Mesenchymal stem cell (in vitro differentiated cells and primary cell): Measurements from ENCODE around the gene ELK3.

Experiments
- DNase-seq: peaks from one replicate; pipeline ENCODE4 v3.0.0-alpha.2; 2013
- H2AFZ ChIP-seq: one replicate; pipeline ENCODE4 v1.6.1; 2013; ENCODE audit warnings: low read depth, mild to moderate bottlenecking, control low read depth, inconsistent platforms, low read length, moderate library complexity
- H2AK5ac ChIP-seq: 2 replicates; pipeline ENCODE4 v1.6.1; 2013; ENCODE audit warnings: low read length, moderate library complexity, mild to moderate bottlenecking, inconsistent platforms; ENCODE audit not compliant: severe bottlenecking
- H2BK120ac ChIP-seq: one replicate; pipeline ENCODE4 v1.6.1; 2013; ENCODE audit warnings: low read depth, mild to moderate bottlenecking, inconsistent platforms, low read length, moderate library complexity
- H2BK12ac ChIP-seq, 2 experiments: one replicate each; pipeline ENCODE4 v1.6.1; 2013; ENCODE audit warnings: inconsistent platforms in 2 of 2, low read length in 2 of 2, mild to moderate bottlenecking in 2 of 2, moderate library complexity in 2 of 2, control low read depth in 1 of 2
- H2BK15ac ChIP-seq: one replicate; pipeline ENCODE4 v1.6.1; 2013; ENCODE audit warnings: mild to moderate bottlenecking, low read depth, inconsistent platforms; ENCODE audit not compliant: poor library complexity, severe bottlenecking
- H2BK5ac ChIP-seq: 2 replicates; pipeline ENCODE4 v1.6.1; 2013; ENCODE audit warnings: low read depth, mild to moderate bottlenecking, low read length, control low read depth, inconsistent platforms; ENCODE audit not compliant: poor library complexity, severe bottlenecking
- H3K14ac ChIP-seq, 2 experiments: one replicate each; pipeline ENCODE4 v1.6.1; 2013; ENCODE audit warnings: inconsistent platforms in 2 of 2, low read length in 2 of 2, control low read depth in 1 of 2, mild to moderate bottlenecking in 1 of 2, moderate library complexity in 1 of 2
- H3K18ac ChIP-seq, 2 experiments: one replicate each; pipeline ENCODE4 v1.6.1; 2013; ENCODE audit warnings: inconsistent platforms in 2 of 2, low read length in 2 of 2, control low read depth in 1 of 2, low read depth in 1 of 2, mild to moderate bottlenecking in 1 of 2
- H3K23ac ChIP-seq, 2 experiments: one replicate each; pipeline ENCODE4 v1.6.1; 2013; ENCODE audit warnings: inconsistent platforms in 2 of 2, low read length in 2 of 2, mild to moderate bottlenecking in 2 of 2, moderate library complexity in 2 of 2, control low read depth in 1 of 2
- H3K27ac ChIP-seq: 2 replicates; pipeline ENCODE4 v1.5.1; 2013; ENCODE audit warnings: mild to moderate bottlenecking, moderate library complexity, low read length, control low read depth, inconsistent platforms; ENCODE audit not compliant: poor library complexity, severe bottlenecking
- H3K27me3 ChIP-seq, 2 experiments: 2 replicates each; pipeline versions ENCODE4 v1.6.1 to v1.7.0; 2013; ENCODE audit warnings: low read length in 2 of 2, mild to moderate bottlenecking in 2 of 2, moderate library complexity in 2 of 2, control low read depth in 1 of 2, inconsistent platforms in 1 of 2; ENCODE audit not compliant: control insufficient read depth in 1 of 2, insufficient read depth in 1 of 2
- H3K36me3 ChIP-seq, 2 experiments: 2 replicates each; pipeline versions ENCODE4 v1.6.1 to v1.7.0; 2013; ENCODE audit warnings: low read length in 2 of 2, control low read depth in 1 of 2, inconsistent platforms in 1 of 2, low read depth in 1 of 2, mild to moderate bottlenecking in 1 of 2; ENCODE audit not compliant: insufficient read depth in 2 of 2, control insufficient read depth in 1 of 2
- H3K4ac ChIP-seq, 2 experiments: one replicate each; pipeline ENCODE4 v1.6.1; 2013; ENCODE audit warnings: inconsistent platforms in 2 of 2, low read length in 2 of 2, mild to moderate bottlenecking in 2 of 2, moderate library complexity in 2 of 2, control low read depth in 1 of 2, low read depth in 1 of 2
- H3K4me1 ChIP-seq: 2 replicates; pipeline ENCODE4 v1.6.1; 2013; ENCODE audit warnings: low read depth, low read length, control low read depth; ENCODE audit not compliant: control insufficient read depth, insufficient read depth
- H3K4me2 ChIP-seq: 2 replicates; pipeline ENCODE4 v1.6.1; 2013; ENCODE audit warnings: low read length, mild to moderate bottlenecking, inconsistent platforms; ENCODE audit not compliant: poor library complexity, severe bottlenecking
- H3K4me3 ChIP-seq, 2 experiments: 2 replicates each; pipeline versions ENCODE4 v1.5.1 to v1.7.0; 2013; ENCODE audit warnings: low read length in 2 of 2, mild to moderate bottlenecking in 2 of 2, control low read depth in 1 of 2, low read depth in 1 of 2; ENCODE audit not compliant: insufficient read depth in 1 of 2
- H3K79me1 ChIP-seq: replicated peaks from 2 replicates; pipeline ENCODE4 v1.6.1; 2013; ENCODE audit warnings: mild to moderate bottlenecking, control low read depth, low read length, inconsistent platforms; ENCODE audit not compliant: poor library complexity, severe bottlenecking
- H3K9ac ChIP-seq: 2 replicates; pipeline ENCODE4 v1.7.0; 2013; ENCODE audit warnings: mild to moderate bottlenecking, low read length, moderate library complexity
- H3K9me3 ChIP-seq: 2 replicates; pipeline ENCODE4 v1.7.0; 2013; ENCODE audit warnings: mild to moderate bottlenecking, low read length; ENCODE audit not compliant: control insufficient read depth
- H4K8ac ChIP-seq: one replicate; pipeline ENCODE4 v1.6.1; 2013; ENCODE audit warnings: inconsistent platforms, mild to moderate bottlenecking, low read length, moderate library complexity
- H4K91ac ChIP-seq: one replicate; pipeline ENCODE4 v1.6.1; 2013; ENCODE audit warnings: mild to moderate bottlenecking, low read length, inconsistent platforms
- WGBS: methylation state at CpG from one replicate; pipeline ENCODE4 v1.1.7; 2013; ENCODE audit warnings: mixed read lengths; 5-methylcytosine and 5-hydroxymethylcytosine counted together

ELK3 gene

GRCh38 chr12:96244826-96245225, 50.7 kb downstream of the ELK3 start:
- Histone ChIP-seq H4K91ac (no peak overlapping the region), H2BK5ac (no peak overlapping the region), H2AK5ac (no peak overlapping the region), H2AFZ (no peak overlapping the region), H3K4me1 (peaks cover 7% of the 10 kb centered on the region), H2BK15ac (no peak overlapping the region), H3K27me3 (no peaks in the 10 kb centered on the region), H3K18ac (no peak overlapping the region), H3K23ac (no peak overlapping the region), H3K4ac (no peak overlapping the region), H4K8ac (no peak overlapping the region), H3K4me3 (no peak overlapping the region), H3K79me1 (peaks cover 40% of the 10 kb centered on the region), H3K9me3 (no peaks in the 10 kb centered on the region), H3K36me3 (peaks cover 36 to 40% of the 10 kb centered on the region in 2 experiments), H3K4me2 (no peak overlapping the region), H2BK12ac (no peak overlapping the region), H3K14ac (no peak overlapping the region), H3K9ac (peak overlapping the region; percentile 14), H2BK120ac (no peak overlapping the region), H3K27ac (no peak overlapping the region)
- DNase-seq: no peak
- WGBS: 91% methylated on average over 13 of the region's 13 CpGs

- H3K4me1 ChIP-seq: peaks cover 10% of the 10 kb centered on the region
- no peak overlapping the region for H3K18ac ChIP-seq
- no peak overlapping the region for H3K4me2 ChIP-seq
- H3K4ac ChIP-seq: no peak overlapping the region
- H3K4me3 ChIP-seq: no peak overlapping the region
- H2BK120ac ChIP-seq: no peak overlapping the region
- no peak overlapping the region for H3K14ac ChIP-seq
- no peak overlapping the region for H3K27ac ChIP-seq
- no peak overlapping the region for H2BK5ac ChIP-seq
- WGBS: 97% methylated on average over 36 of the region's 36 CpGs
- H3K79me1 ChIP-seq: peaks cover 40% of the 10 kb centered on the region
- no peak overlapping the region for H2AFZ ChIP-seq
- no peak overlapping the region for H4K8ac ChIP-seq
- peaks cover 49 to 50% of the 10 kb centered on the region in 2 experiments for H3K36me3 ChIP-seq
- H3K27me3 ChIP-seq: no peaks in the 10 kb centered on the region
- no peak for DNase-seq
- H2AK5ac ChIP-seq: no peak overlapping the region
- no peak overlapping the region for H3K23ac ChIP-seq
- H3K9ac ChIP-seq: no peak overlapping the region
- H4K91ac ChIP-seq: peak overlapping the region; percentile 6
- no peaks in the 10 kb centered on the region for H3K9me3 ChIP-seq
- no peak overlapping the region for H2BK15ac ChIP-seq
- no peak overlapping the region for H2BK12ac ChIP-seq
Observed at GRCh38 chr12:96246926-96247505, 52.8 kb downstream of the ELK3 start.

- H3K9me3 ChIP-seq: no peaks in the 10 kb centered on the region
- peaks cover 40% of the 10 kb centered on the region for H3K79me1 ChIP-seq
- H3K14ac ChIP-seq: no peak overlapping the region
- no peak overlapping the region for H2BK120ac ChIP-seq
- peaks cover 48 to 55% of the 10 kb centered on the region in 2 experiments for H3K36me3 ChIP-seq
- no peaks in the 10 kb centered on the region for H3K27me3 ChIP-seq
- H3K4me2 ChIP-seq: no peak overlapping the region
- no peak overlapping the region for H2BK5ac ChIP-seq
- peak; percentile 51 for DNase-seq
- H4K8ac ChIP-seq: no peak overlapping the region
- no peak overlapping the region for H3K9ac ChIP-seq
- no peak overlapping the region for H2AFZ ChIP-seq
- no peak overlapping the region for H2AK5ac ChIP-seq
- WGBS: 84% methylated on average over 13 of the region's 13 CpGs
- no peak overlapping the region for H3K4ac ChIP-seq
- H2BK15ac ChIP-seq: no peak overlapping the region
- H3K23ac ChIP-seq: no peak overlapping the region
- H3K27ac ChIP-seq: no peak overlapping the region
- H3K18ac ChIP-seq: no peak overlapping the region
- no peak overlapping the region for H2BK12ac ChIP-seq
- H3K4me3 ChIP-seq: no peak overlapping the region
- H4K91ac ChIP-seq: no peak overlapping the region
- H3K4me1 ChIP-seq: peaks cover 10% of the 10 kb centered on the region
Observed at GRCh38 chr12:96247563-96247962, 53.4 kb downstream of the ELK3 start.

GRCh38 chr12:96248136-96248931, 54.2 kb downstream of the ELK3 start:
- H2BK120ac ChIP-seq: no peak overlapping the region
- H3K4me2 ChIP-seq: no peak overlapping the region
- H2AK5ac ChIP-seq: no peak overlapping the region
- no peak overlapping the region for H3K4me3 ChIP-seq
- no peaks in the 10 kb centered on the region for H3K27me3 ChIP-seq
- no peak overlapping the region for H3K23ac ChIP-seq
- H3K9me3 ChIP-seq: no peaks in the 10 kb centered on the region
- H3K9ac ChIP-seq: peak overlapping the region; percentile 37
- 98% methylated on average over 17 of the region's 17 CpGs for WGBS
- H2BK12ac ChIP-seq: no peak overlapping the region
- H3K36me3 ChIP-seq: peaks cover 46 to 59% of the 10 kb centered on the region in 2 experiments
- no peak overlapping the region for H3K18ac ChIP-seq
- no peak overlapping the region for H2AFZ ChIP-seq
- no peak overlapping the region for H2BK5ac ChIP-seq
- no peak overlapping the region for H2BK15ac ChIP-seq
- peaks cover 10% of the 10 kb centered on the region for H3K4me1 ChIP-seq
- DNase-seq: no peak
- H3K4ac ChIP-seq: peak overlapping the region in 1 of 2 experiments; percentile 46
- H3K14ac ChIP-seq: no peak overlapping the region
- no peak overlapping the region for H3K27ac ChIP-seq
- H4K8ac ChIP-seq: peak overlapping the region; percentile 12
- H4K91ac ChIP-seq: no peak overlapping the region
- peaks cover 39% of the 10 kb centered on the region for H3K79me1 ChIP-seq
